ENCODE results near the gene XAGE3.

The XAGE3 gene

GRCh38 chrX:52839137-52839536 is 28.7 kb downstream of the XAGE3 start:
- Histone ChIP-seq H3K4me1 (ENCODE audit: control insufficient read depth, insufficient read depth, low read length, poor library complexity, severe bottlenecking) (no peaks in the 10 kb centered on the region), H3K9me3 (ENCODE audit: control insufficient read depth, low read length) (no peaks in the 10 kb centered on the region), H3K36me3 (ENCODE audit: control insufficient read depth, insufficient read depth, low read length) (no peaks in the 10 kb centered on the region), H3K27ac (ENCODE audit: low read depth, low read length, severe bottlenecking) (no peak overlapping the region), H3K4me3 (ENCODE audit: extremely low read depth, insufficient read depth, low read length, poor library complexity, severe bottlenecking) (no peak overlapping the region)
- 80% methylated on average over 1 of the region's 2 CpGs; no CpG with 5 or more reads in 1 of the 2 experiments for WGBS, 2 experiments (ENCODE audit: insufficient coverage in 2 of 2)

DNA sequence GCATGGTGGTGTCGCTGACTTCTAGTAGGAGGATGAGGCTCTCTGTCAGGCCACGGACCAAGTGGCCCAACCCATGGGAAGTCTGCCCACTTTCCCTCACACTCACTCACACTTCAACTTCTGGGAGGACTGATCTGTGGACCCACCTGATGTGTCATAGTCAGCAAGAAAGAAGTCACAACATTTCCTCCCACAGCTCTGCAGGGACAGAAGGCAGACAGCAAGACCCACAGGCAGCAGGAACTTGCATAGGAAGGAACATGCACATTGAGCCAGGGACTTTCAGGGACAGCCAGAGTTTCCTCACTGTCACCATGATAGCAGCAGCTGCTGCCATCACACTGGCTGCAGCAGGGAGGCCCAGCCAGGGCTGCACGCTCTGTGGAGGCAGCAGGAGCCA is 37.3 kb downstream of the XAGE3 start:
- Histone ChIP-seq H3K27ac (ENCODE audit: low read depth, low read length, severe bottlenecking) (no peak overlapping the region), H3K4me1 (ENCODE audit: control insufficient read depth, insufficient read depth, low read length, poor library complexity, severe bottlenecking) (no peaks in the 10 kb centered on the region), H3K9me3 (ENCODE audit: control insufficient read depth, low read length) (no peaks in the 10 kb centered on the region), H3K4me3 (ENCODE audit: extremely low read depth, insufficient read depth, low read length, poor library complexity, severe bottlenecking) (no peak overlapping the region), H3K36me3 (ENCODE audit: control insufficient read depth, insufficient read depth, low read length) (no peaks in the 10 kb centered on the region)
- WGBS, 2 experiments (ENCODE audit: insufficient coverage in 2 of 2), result 0 to 71% methylated on average over 1 of the region's 3 CpGs

GRCh38 chrX:52824608-52825007 is 43.3 kb downstream of the XAGE3 start:
- Histone ChIP-seq H3K27ac (ENCODE audit: low read depth, low read length, severe bottlenecking) (no peak overlapping the region), H3K4me3 (ENCODE audit: extremely low read depth, insufficient read depth, low read length, poor library complexity, severe bottlenecking) (no peak overlapping the region), H3K9me3 (ENCODE audit: control insufficient read depth, low read length) (no peaks in the 10 kb centered on the region), H3K36me3 (ENCODE audit: control insufficient read depth, insufficient read depth, low read length) (no peaks in the 10 kb centered on the region), H3K4me1 (ENCODE audit: control insufficient read depth, insufficient read depth, low read length, poor library complexity, severe bottlenecking) (no peaks in the 10 kb centered on the region)
- no CpG with 5 or more reads among the region's 2 CpGs for WGBS, 2 experiments (ENCODE audit: insufficient coverage in 2 of 2)

DNA sequence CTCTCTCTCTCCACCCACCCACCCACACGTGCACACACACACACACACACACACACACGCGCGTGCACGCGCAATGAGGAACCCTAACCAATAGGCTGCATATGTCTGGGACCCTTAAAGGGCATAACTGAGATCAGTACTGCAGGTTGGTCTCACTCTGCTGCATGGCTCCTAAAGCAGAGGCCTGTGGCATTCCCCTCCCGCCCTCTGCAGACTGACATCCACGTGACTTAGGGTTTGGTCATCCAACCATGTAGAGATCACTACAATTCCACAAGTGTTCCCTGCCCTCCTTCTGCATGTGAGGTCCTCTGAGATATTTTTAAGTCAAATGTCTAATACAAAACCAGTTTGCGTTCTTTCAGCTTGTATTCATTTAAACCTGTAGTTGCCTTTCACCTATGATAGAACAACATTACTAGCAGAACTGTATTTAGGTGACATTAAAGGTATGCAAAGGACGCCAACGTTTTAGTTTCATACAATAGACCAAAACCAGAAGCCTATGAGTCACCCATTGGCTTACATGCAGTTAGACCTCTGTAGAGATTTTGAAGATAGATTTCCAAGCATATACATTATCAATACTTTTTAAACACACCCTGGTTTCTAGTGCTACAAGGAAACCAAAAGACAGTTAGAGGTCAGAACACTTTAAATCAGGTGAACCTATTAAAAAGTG is 46.7 kb downstream of the XAGE3 start:
- no peak overlapping the region for H3K4me3 ChIP-seq (ENCODE audit: extremely low read depth, insufficient read depth, low read length, poor library complexity, severe bottlenecking)
- H3K36me3 ChIP-seq (ENCODE audit: control insufficient read depth, insufficient read depth, low read length), result no peaks in the 10 kb centered on the region
- 57% methylated on average over 2 of the region's 11 CpGs; no CpG with 5 or more reads in 1 of the 2 experiments for WGBS, 2 experiments (ENCODE audit: insufficient coverage in 2 of 2)
- H3K4me1 ChIP-seq (ENCODE audit: control insufficient read depth, insufficient read depth, low read length, poor library complexity, severe bottlenecking), result no peaks in the 10 kb centered on the region
- no peak overlapping the region for H3K27ac ChIP-seq (ENCODE audit: low read depth, low read length, severe bottlenecking)
- H3K9me3 ChIP-seq (ENCODE audit: control insufficient read depth, low read length), result no peaks in the 10 kb centered on the region

DNA sequence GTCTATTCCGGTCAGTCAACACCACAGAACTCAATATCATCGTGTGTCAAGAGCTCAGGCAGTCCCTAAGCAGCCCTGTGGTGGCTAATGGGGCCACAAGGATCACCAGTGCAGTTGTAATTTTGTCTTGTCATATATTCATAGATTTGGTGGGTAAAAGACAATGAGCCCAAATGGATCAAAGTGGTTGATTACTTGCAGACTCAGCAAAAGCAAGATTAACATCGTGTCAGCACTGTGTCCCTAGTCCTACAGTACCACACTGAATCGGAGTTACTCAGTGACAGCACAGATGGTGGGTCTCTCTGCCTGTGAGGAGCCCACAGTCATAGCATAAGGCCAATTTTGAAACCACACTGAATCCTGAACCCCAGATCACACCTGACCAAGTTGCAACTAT is 48.1 kb downstream of the XAGE3 start:
- H3K9me3 ChIP-seq (ENCODE audit: control insufficient read depth, low read length), result no peaks in the 10 kb centered on the region
- H3K36me3 ChIP-seq (ENCODE audit: control insufficient read depth, insufficient read depth, low read length), result no peaks in the 10 kb centered on the region
- no peaks in the 10 kb centered on the region for H3K4me1 ChIP-seq (ENCODE audit: control insufficient read depth, insufficient read depth, low read length, poor library complexity, severe bottlenecking)
- WGBS, 2 experiments (ENCODE audit: insufficient coverage in 2 of 2), result 81 to 82% methylated on average over 2 of the region's 4 CpGs
- no peak overlapping the region for H3K4me3 ChIP-seq (ENCODE audit: extremely low read depth, insufficient read depth, low read length, poor library complexity, severe bottlenecking)
- H3K27ac ChIP-seq (ENCODE audit: low read depth, low read length, severe bottlenecking), result no peak overlapping the region
